ENCODE data around the gene HAUS6.
"Not testable (repeated sequence)": the region's sequence is repeated elsewhere in the genome, so short reads cannot be mapped to it uniquely, and the experiment has no call there.

Gene HAUS6

DNA sequence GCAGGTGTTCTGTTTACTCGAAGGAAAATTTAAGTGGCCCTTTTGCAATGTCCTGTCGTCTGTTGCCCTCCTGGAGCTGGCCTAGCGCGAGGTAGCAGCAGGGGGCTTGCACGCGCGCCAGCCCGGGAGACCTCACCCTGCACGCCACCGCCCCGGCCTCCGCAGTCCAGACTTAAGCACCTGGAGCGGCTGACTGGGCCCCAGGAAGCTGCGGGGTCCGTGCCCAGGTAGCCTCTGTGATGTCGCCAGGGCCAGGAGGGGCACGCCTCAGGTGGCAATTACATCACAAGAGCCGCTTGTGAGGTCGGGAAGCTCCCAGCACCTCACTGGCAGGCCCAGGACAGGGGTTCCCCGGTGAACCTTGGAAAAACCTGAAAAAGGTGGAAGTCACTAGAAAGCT, 69.7 kb downstream of the HAUS6 start, which contains the start of gene SAXO1:
Gene SAXO1 (minus strand): TSS at position 195 of the 400 bp plus-strand sequence. CDS start 301 bp downstream, outside the sequence.
- no peak for DNase-seq

DNA sequence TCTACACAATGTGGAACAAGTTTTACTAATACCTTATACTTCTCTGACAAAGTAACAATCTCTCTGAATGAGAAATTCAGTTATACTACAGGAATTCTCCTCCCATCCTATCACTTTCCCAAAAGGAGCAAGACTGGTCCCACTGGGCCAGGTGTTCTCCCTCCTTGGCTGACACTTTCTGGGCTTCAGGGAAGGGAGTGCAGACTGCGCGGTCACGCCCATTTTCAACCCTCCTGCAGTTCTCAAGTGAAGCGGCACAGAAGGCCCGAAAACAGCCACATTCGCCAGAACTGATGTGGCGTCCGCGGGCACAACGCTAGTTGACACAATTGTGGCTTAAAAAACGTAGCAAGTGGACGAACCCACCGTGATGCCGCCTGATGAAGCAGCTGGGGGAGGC, 70.3 kb downstream of the HAUS6 start:
- DNase-seq = no peak

DNA sequence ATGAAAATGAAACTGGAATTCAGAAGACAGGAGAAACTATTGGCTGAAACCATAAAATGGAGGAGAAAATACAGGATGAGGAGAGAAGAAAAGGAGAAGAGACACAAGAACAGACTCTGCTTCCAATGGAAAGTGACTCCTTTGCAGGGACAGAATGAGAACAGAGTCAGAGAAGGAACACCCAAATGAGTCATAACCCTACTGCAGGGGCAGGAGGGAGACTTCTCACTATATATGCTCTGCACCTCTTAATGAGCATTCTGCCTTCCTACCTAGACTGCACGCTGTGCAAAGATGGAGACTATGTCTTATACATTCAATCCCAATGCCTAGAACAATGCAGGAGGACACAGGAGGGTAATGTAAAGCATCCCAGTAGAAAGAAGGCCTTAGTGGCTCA, 71.8 kb downstream of the HAUS6 start:
- DNase-seq = peak; percentile 45

DNA sequence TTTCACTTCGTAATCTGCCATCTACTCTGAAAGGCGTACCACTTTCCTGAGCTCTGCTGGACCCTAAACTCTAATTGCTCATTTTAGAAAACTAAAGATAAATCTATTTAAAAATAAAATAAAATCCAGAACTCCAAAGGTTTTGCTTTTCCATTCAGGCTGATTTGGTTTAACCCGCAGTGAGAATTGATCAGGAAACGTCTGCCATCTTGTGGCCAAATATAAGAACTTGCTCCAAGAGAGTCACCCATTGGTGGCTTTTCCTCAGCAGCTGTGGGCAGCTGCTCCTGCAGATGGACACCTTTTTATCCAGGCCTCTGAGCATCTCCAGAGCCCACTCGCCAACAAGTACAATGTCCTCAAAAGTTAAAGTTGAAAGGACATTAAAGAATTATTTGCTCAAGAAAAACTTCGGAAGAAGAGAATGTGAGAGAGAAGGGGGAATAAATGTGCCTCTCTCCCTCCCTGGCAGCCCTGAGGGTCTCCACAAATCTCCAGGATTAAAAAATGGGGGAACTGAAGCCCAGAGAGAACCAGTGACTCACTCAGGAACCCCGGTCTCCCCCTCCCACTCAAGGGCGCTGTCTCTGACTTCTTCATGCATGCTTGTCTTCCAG, 73.8 kb downstream of the HAUS6 start:
- peak; percentile 70 for DNase-seq

DNA sequence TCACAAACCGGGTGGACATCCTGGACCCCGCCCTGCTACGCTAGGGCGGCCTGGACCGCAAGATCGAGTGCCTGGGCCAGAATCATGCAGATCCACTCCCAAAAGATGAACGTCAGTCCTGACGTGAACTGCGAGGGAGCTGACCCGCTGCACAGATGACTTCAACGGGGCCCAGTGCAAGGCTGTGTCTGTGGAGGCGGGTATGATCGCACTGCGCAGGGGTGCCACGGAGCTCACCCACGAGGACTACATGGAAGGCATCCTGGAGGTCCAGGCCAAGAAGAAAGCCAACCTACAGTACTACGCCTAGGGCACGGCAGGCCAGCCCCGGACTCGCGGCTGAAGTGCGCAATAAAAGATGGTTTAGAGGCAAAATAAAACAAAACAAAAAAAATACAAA, 74.9 kb downstream of the HAUS6 start:
- DNase-seq = no peak

DNA sequence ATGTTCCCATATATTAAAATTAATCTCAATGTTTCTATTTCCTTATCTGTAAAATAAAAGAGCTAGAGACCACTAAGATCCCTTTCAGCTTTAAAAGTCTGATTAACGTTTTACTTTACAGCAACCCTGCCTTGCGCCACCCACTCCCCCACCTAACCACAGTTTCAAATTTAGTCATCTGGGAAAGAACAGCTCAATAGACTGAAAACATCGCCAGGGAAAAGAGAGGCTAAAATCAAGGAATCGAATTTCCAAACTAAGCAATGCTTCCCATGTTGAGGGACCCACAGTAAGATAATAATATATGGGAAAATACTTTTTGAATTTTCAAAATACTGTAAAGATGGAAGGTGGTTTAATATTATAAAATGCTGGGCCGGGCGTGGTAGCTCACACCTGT, 76.3 kb downstream of the HAUS6 start:
- DNase-seq = no peak

DNA sequence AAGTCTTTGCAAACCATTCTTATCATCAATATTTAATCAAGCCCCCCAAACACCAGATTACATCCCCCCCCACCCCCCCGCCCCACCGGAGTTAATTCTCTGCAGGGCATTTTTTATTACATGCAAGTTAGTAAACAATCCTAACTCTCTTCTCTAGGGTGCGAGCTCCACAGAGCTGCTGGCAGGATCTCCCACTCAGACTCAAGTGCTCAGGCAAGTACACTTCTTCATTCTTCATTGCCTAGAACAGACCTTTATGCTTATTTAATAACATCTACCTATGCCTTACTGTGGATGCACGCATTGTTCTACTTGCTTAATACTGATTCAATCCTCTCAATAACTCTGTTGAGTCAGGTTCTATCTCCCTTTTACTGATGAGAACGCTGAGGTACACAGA, 79.6 kb downstream of the HAUS6 start:
- no peak for DNase-seq

DNA sequence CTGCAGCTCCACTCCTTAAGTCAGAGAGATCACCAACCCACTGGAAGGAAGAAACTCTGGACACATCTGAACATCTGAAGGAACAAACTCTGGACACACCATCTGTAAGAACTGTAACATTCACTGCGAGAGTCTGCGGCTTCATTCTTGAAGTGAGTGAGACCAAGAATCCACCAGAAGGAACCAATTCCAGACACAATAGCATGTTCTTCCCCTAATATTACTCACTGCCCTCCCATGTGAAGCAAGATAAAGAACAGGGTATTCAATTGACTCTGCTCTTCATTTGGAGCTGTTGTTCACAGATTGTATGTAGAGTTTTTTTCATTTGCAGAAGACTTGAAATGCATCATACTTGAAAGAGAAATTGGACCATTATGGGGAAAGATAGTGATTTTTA, 80.5 kb downstream of the HAUS6 start:
- no peak for DNase-seq

DNA sequence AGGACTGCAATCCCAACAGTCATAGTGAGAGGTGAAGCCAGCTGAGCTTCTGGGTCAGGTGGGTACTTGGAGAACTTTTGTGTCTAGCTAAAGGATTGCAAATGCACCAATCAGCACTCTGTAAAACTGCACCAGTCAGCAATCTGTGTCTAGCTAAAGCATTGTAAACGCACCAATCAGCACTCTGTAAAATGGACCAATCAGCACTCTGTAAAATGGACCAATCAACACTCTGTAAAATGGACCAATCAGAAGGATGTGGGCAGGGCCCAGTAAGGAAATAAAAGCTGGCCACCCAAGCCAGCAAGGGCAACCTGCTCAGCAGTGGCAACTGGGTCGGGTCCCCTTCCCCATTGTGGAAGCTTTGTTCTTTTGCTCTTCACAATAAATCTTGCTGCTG, 81.1 kb downstream of the HAUS6 start:
- DNase-seq = not testable (repeated sequence)

DNA sequence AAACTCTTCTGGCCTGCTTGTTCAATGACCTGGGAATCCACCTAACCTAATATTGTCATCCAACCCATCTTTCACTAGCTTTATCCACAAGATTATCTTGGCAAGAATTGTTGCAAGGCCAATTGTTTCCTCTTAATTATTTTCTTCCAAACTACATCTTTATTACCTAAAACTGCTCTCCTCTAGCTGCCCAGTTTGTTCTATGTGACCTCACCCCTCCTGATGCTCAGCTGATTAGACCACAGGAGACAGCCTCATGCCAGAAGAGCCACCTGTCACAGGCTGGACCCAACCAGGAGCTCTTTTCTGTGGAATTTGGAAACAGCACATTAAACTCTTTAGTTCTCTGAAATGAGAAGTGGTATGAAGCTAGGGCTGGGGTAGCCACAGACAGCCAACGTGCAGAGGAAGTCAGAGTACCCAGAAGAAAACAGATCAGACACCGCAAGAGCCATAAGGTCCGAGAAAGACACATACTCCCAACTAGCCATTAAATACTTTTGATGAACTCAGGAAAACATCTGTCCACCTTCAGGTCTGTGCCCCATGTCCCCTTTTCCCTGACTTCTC, 81.7 kb downstream of the HAUS6 start:
- DNase-seq = no peak

DNA sequence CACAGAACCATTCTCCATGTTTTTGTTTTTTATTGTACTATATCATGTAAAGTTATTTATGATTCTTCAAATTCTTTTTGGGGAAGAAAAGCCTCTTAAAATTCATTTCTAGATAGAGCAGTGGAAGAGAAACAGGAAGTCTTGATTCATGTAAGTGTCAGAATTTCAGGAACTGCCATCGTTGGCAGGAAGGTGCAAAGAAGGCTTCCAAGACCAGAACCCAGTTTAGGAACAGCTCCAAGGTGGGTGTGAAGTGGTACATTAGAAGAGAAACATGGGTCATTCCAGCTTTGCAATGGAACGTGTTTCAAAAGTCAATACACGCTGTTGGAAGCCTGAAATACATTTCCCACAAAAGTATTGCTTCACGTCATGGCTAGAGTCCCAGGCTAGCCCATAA, 84.5 kb downstream of the HAUS6 start:
- DNase-seq = no peak

DNA sequence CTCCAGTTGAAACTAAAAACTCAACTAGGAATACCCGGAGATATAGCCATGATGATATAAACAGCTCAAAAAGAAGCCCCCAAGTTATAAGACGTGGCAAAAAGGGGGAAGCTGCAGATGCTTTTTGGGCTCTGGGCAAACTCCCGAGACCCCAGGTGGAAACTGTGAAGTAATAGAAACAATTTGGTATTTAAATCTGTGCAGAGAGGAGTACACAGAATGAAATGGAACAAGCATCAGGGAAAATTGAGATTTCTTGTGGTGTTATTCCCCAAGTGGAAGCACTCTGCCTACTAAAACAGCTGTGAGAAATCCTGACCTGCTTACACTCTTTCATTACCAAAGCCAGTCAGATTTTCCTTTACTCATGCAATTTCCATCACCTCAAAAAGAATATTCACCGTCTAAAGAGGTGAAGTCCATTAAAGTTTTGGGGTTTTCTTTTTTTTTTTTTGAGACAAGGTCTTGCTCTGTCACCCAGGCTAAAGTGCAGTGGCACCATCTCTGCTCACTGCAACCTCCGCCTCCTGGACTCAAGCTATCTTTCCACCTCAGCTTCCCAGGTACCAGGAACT, 93.2 kb downstream of the HAUS6 start:
- no peak for DNase-seq
